NCI-H187 (cell line): Measurements from ENCODE around the gene PM20D2.

Source experiments
- DNase-seq, 2 experiments: peaks; one replicate each; lab custom pipeline; 2025; lab: John Stamatoyannopoulos, UW

Gene PM20D2

DNA sequence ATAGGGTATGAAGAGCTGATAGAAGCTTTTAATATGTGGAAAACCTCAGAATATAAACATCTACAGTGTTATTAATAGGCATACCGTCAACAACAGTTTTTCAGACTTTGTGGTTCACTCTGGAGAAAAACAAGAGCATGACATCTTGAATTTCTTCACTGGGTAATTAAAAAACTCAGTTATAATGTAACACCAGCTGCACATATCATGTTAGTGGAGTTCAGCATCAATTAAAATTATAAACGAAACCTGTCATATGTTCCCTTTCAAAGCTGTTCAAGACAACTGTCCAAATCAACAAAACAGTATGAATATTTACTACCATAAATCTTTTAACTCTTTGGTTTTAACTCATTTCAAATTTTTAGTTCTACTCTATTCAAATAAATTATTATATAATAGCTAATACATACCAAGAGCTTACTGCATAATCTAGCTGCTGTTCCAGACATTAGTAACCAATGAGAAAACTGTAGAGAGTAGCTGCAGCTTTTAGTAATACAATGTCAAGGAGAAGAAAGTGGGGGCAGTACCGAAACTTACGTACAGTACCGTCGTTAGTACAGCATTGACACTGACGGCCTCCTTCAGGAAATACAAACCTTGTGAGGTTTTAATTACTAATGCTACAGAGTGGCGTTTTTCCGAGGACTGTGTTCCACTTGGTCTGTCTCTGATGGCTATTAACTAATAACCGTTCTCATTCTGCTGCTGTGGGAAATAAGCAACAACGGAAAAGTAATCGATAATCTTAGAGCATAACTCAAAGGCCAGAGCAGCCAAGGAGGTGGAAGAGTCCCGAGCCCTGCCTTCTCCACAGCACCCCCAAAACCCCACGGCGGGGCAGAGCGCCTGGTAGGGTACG is 532 bp upstream of the PM20D2 start:
- DNase-seq, result peak in 1 of 2 experiments; percentile 47

DNA sequence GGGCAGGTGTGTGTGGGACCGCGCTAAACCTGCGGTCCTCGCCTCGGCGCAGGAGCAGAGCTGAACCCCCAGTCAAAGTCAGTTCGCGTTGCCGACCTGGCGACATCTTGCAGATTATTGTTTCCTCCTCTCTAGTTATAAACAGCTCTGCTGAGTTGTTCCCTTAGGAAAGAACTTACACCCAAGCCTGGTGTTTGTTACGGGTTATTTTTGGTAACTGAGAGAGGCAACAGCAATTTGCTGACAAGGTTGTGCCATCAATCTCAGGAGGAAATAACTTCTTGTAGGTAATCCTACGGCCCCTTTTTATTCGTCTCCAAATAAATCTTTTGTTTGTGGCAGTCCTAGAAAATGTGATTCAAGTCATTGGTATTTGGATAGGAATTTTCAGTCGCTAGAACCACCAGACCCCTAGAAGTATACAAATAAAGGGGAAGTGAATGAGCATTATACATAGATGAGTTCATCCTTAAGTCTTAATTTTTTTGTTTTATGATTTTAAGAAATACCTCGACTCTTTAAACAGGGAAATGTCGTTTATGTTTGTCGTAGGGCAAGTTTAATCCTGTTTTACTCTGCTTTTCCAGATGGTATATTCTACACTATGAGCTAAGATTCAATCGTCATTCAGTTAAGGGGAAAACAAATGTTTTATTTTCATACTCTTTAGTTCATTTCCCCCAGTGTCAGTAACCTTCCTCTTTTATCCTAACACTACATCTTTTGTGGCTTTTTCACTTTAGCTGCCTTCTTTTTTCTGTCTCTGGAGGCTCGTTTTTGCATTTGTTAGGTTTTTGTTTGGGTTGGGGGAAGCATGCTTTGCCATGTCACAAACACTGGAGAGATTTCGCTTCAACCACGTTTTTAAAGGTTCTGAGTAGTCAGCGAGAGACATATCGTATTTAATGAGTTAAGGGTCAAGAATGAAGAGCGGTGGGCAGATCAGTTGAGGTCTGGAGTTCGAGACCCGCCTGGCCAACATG is 1.2 kb downstream of the PM20D2 start:
- DNase-seq, result no peak

DNA sequence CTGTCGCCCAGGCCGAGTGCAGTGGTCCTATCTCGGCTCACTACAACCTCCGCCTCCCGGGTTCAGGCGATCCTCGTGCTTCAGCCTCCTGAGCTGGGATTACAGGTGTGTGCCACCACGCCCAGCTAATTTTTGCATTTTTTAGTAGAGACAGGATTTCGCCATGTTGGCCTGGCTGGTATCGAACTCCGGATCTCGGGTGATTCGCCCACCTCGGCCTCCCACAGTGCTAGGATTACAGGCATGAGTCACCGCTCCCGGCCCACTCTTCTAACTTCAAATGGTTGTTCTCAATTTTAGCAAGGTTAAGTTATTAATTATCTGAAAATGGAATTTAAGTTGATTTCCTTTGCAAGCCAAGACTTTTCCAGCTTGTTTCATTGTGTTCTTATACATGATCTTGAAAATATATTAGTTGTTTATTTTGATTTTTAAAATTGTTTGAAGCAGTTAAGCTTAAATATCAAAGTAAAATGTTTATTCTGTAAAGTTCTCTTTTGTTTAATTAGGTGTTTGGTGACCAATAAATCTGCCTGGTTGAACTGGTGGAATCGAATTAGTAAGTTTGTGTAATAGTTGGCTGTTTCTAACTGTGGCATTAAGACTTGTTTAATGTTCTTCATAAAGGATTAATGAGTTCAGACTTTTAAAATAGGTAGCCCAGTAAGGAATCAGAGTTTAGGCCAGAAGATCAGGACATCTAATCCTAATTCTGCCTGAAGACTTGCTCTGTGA is 2.3 kb downstream of the PM20D2 start:
- DNase-seq, result no peak

DNA sequence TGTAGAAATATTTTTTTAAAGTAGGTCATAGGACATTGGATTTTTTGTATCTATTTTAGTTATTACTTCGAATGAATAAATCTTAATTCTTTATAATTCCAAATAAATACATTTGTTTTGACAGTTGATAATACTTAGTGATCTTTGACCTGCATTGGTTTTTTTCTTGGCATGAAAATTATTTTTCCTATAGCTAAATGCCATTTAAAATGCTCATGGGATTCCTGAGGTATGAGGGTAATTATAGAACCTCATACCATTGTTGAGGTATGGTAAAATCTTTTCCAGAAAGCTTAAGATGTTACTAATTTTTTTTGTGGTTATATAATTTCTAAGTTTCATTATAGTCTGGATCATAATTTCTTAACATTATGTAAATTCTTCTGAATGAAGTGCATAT is 8.3 kb downstream of the PM20D2 start:
- DNase-seq, result no peak

DNA sequence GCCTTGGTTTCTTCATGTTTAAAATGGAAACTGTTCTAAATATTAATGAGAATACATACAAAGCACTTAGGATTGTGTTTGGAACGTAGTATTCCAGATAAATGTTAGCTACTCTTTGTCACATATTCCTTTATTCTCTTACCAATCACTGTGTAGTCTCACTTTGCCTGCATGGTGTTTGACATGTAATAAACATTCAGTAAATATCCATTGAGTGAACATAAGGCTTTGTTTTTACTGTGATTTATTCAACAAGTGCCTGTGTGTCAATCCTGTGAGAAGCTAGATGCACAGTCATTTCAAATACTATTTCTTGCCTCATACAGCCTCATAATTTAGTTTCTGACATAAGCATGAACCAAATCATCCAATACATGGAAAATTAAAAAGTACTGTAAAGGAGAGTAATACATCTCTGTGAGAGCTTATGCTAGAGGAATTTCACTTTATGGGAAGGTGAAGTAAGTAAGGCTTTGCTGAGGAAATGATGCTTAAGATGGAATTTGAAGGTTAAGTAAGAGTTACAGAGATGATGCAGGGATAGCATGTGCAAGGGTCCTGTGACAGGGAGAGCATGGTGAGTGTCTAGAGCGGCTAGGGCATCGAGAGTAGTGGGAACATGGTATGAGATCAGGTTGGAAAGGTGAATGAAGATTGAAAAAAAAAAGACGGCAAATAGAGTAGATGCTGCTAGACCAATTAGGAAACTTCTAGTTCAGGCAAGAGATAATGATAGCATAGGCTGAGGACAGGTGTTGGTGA is 14.7 kb downstream of the PM20D2 start:
- no peak for DNase-seq

DNA sequence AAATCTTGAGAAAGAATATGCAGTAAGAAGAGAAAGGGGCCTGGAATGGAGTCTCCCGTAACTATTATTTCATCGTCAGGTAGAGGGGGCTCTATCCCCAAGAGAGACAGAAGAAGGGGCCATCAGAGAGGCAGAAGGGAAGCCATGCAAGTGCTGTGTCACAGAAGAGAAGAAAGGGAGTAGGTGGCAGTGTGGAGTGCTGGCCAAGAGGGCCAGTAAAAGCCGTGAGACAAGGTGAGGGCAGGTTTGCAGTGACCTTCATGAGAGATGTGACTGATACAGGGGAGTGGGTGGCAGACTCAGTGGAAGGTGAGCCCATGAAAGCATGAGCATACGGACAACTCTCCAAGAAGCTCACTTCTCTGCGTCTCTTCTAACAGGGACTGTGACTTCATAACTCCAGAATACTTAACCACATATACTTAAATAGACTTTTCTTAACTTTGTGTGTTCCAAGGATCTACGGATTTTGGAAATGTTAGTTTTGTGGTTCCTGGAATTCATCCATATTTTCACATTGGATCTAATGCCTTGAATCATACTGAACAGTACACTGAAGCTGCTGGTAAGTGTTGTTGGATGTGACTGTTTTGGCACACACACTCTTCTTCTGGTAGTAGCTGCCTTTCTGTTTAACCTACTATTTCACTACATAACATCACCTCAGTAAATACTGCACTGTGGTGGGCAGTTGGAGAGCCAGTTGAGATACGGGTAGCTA is 15.6 kb downstream of the PM20D2 start:
- no peak for DNase-seq

DNA sequence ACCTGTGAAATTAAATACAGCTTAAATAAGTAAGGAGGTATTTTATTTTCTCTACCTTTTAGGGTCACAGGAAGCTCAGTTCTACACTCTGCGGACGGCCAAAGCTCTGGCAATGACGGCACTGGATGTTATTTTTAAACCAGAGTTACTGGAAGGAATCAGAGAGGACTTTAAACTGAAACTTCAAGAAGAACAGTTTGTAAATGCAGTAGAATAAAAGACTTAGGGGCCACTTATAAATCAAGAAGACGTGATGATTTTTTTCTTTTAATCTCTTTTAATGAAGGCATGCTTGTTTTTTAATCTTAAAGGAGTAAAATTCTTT is 16.2 kb downstream of the PM20D2 start:
- no peak for DNase-seq

DNA sequence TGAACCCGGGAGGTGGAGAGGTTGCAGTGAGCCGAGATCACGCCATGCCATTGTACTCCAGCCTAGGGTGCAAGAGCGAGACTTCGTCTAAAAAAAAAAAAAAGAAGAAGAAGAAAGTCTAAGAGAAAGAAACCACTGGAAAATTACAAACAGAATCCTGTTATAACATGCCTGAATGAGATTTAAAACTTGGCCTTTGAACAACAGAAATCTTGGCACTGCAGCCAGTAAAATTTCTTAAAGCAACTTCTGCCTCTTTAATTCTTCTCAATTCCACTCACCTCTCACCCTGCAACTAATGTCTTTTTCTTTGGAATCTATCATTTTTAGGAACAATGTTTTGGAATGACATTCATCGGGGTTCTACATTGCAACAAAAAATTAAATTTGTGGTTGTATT is 26.3 kb downstream of the PM20D2 start:
- DNase-seq, result no peak

DNA sequence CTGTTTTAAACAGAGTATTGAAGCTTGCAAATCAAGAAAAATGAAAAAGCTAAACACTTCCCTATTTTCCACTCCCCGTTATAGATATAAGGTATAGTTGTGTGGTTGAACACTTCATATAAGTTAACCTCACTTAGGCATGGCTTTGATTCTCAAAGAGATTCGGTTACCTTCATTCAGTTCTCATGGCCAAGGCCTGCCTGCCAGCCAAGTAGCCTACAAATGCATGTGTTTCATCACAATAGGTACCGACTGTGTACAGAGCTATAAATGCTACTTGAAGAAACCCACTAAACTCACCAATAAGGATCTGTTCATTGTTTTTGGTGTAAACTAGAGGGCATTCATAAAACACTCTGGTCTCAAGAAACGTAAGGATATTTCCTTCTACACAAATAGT is 27.8 kb downstream of the PM20D2 start:
- no peak for DNase-seq

DNA sequence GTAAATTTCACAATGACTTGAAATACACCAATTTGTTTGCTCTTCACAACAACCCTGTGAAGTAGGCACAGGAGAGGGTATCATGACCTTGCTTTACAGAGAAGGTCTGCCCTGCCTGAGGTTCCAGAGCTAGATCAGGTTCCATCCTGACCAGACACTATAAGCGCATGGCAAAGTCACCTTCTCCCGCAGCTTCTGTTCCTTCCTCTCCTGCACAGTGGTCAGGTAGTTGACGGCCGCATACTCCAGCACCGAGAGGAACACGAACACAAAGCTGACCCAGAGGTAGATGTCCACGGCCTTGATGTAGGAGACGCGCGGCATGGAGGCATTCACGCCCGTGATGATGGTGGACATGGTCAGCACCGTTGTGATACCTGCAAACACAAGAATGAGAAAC is 34.3 kb downstream of the PM20D2 start:
- no peak for DNase-seq

DNA sequence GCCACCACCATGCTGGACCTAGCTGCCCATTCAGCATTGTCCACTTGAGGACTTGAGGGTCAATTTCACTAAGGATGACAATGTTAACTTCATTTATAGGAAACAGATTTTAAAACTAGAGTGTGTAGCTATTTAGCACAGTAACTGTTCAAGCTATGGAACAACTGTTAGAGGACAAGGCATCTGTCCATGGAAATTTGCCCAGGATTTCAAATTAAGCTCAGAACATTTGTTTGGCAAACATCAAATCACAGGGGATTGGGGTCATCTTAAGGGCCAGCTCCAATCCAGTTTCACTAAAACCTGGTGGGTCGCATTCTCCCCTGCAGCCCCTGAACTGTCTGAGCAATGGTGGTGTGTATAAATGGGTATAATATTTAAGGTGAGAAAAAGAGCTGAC is 35.1 kb downstream of the PM20D2 start:
- DNase-seq, result no peak

DNA sequence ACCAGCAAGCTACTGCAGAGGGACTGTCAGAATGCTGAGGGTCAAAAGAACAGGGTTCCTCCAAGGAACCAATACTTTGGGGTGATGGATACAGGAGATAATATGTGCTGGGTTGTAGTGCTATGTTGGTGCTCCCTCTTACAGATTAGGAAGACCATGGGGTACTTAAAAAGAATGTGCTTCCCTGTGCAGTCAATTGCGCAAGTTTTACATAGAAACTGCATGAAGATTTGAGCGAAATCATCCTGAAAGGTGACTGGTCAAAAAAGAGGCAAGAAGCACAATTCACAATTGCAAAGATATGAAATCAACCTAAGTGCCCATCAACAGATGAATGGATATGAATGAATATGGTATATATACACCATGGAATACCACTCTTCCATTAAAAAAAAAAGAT is 37.4 kb downstream of the PM20D2 start:
- DNase-seq, result no peak

DNA sequence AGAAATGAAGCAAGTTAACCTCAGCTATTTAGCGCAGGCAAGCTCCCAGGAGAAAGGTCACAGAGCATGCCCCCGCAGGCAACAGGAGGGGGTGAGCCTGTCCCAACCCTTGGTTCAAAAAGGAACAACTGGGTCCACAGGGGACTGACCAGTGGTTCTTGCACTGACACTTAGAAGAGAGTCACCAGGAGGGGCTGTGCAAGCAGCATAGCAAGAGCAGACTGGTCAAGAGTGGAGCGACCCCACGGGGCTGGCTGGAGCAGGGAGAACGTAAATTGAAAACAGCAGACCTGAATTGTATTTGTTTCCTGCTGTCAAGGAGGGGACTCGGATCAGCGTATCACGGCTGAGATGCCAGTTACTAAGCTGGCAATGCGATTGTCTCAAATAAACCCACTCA is 38.5 kb downstream of the PM20D2 start:
- no peak for DNase-seq

DNA sequence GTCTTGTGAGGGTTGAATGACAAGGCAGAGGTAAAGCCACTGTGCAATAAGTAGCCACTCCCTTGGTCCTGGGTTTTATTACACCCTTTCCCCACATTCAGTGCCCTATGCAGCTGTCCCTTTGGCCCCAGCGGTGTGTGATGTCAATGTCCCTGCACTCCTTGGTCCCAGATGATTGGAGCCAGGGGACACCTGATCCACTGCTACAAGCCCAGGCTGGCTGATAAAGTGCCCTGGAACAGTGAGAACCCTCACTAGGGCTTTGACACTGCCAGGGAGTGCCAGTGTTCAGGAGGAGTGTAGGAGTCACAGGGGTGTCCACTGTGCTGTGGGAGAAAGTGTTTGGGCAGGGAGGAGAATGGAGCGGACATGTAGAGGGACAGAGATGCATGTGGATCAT is 40.9 kb downstream of the PM20D2 start:
- DNase-seq, result no peak

DNA sequence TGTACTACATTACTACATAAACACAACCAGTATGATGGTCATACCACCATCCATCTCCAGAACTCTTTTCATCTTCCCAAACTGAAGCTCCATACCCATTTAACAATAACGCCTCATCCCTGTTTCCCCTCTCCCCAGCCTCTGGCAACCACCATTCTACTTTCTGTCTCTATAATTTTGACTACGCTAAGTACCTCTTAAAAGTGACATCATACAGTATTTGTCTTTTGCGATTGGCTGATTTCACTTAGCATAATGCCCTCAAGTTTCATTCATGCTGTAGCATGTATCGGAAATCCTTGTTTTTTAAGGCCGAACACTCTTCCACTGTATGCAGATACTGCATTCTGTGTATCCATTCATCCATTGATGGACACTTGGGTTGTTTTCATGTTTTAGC is 41.6 kb downstream of the PM20D2 start:
- no peak for DNase-seq

DNA sequence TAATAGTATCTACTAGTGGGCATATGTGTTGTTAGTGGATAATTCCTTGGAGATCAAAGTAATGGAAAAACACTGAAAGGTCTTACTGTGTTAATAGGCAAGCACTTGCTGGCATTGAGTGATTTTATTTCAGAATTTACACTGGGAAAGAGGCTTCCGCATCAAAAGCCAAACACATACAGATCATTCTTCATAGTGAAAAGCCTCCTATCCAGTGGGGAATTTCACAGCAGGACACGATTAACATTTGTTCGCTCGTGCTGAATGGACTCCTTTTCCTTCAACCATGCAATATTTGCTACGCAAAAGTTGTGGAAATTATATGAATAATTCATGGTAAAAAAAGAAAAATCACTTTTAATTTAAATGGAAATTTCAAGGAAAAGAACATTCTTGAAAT is 44.9 kb downstream of the PM20D2 start:
- no peak for DNase-seq

DNA sequence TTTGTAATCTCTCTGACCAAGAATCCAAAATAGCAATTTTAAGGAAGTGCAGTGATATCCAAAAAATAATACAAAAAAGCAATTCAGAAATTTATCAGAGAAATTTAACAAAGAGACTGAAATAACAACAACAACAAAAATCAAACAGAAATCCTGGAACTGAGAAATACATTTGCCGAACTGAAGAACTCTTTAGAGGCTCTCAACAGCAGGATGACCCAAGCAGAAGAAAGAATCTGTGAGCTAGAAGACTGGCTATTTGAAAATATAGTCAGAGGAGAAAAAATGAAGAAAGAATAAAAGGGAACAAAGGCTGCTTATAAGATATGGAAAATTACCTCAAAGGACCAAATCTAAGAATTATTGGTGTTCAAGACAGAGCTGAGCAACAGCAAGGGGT is 48.7 kb downstream of the PM20D2 start:
- no peak for DNase-seq

DNA sequence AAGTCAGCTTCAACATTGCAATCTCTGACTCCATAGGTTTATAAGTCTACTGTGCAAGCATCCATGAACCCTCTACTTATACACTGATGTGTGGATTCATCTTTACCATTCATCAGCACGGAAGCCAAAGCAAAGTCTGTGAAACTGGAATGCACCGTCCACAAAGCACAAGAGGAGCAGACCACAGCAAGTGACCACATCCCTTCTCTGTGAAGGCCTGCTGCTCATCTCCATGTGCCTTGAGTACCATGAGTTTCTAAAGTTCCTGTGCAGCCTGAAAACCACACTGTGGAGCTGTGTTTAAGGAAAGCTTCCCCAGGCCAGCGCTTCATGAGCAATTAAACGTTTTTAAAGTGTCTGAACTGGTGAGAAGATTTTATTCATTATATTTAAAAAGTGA is 51.3 kb downstream of the PM20D2 start:
- no peak for DNase-seq

DNA sequence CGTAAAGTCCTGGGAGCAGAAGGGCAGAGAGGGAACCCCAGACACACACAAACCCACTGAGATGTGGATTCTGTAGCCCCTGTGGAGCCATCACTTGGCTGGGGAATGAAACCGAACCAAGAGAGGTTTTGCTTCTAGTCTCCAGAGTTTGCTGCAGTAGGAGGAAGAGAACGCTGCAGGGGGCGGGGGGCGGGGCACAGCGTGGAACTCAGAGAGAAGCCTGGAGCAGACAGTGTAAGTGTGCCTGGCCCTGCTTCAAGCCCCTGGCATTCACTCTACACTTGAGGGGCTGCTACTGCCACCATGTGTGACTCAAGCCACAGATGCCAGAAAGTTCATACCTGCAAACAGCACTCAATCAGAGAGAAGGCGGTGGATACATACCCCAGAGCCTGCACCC is 52.4 kb downstream of the PM20D2 start:
- DNase-seq, result no peak

DNA sequence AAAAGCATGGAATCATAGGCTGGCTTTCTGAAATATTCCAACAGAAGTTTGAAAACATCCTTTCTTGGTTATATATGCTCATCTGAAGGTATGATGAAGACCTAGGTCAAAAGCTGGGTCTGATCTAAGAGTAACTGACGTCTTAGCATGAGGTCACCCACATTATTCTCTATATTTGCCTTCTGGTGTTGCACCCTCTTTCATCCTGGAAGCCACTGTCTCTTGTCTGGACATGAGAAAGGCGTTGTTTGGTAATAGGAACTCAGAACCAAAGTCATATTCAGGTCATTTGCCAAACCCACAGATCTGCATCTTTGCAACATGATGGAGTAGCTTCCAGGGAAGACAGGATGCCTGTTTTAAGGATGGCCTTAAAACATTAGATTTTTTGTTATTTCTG is 53.7 kb downstream of the PM20D2 start:
- no peak for DNase-seq

DNA sequence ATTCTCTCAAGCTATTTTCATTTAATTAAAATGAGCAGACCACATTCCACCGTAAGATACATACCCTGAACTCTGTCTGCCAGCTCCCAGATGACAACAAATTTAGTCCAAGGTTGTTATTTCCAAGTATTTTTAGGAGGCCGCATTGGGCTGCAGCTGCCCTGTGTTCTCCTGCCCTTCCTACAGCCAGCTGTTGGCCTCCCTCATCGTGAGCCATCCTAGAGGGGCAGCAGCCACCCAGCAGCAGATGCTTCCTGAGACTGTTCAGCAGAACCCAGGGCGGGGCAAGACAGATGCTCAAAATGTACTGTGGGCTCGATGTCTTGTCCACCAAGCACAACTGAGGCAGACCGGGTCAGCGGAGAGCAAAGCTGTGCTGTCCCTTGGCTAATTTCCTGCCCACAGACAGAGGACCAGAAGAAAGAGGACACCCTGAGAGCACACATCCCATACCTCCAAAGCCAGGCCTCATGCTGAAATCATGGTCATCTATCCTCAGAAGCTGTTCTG is 54.9 kb downstream of the PM20D2 start:
- DNase-seq, result no peak
